NT2/D1 (cell line): ENCODE results near the gene TRIM43B.
"Not testable (repeated sequence)": the region's sequence is repeated elsewhere in the genome, so short reads cannot be mapped to it uniquely, and the experiment has no call there.

Source experiments
- DNase-seq: peaks from one replicate; pipeline ENCODE4 v3.0.0-alpha.2; 2011; ENCODE audit warnings: low read depth, low spot score
- H3K27me3 ChIP-seq: 2 replicates; pipeline ENCODE4 v1.6.0; 2011; ENCODE audit warnings: mild to moderate bottlenecking; ENCODE audit not compliant: insufficient read length, insufficient read depth
- H3K36me3 ChIP-seq: 2 replicates; pipeline ENCODE4 v1.6.1; 2011; ENCODE audit warnings: mild to moderate bottlenecking, low read length, mixed read lengths; ENCODE audit not compliant: insufficient read depth, insufficient read length
- H3K4me1 ChIP-seq: 2 replicates; pipeline ENCODE4 v1.5.1; 2011; ENCODE audit not compliant: insufficient read depth, insufficient read length
- H3K4me3 ChIP-seq: 2 replicates; pipeline ENCODE4 v1.5.1; 2011; ENCODE audit warnings: low read depth; ENCODE audit not compliant: insufficient read length
- H3K9ac ChIP-seq: 2 replicates; pipeline ENCODE4 v1.6.0; 2011; ENCODE audit warnings: low read depth; ENCODE audit not compliant: insufficient read length
- H3K9me3 ChIP-seq: 2 replicates; pipeline ENCODE4 v1.5.1; 2011; ENCODE audit warnings: mild to moderate bottlenecking, low read length; ENCODE audit not compliant: insufficient read depth

Gene TRIM43B

DNA sequence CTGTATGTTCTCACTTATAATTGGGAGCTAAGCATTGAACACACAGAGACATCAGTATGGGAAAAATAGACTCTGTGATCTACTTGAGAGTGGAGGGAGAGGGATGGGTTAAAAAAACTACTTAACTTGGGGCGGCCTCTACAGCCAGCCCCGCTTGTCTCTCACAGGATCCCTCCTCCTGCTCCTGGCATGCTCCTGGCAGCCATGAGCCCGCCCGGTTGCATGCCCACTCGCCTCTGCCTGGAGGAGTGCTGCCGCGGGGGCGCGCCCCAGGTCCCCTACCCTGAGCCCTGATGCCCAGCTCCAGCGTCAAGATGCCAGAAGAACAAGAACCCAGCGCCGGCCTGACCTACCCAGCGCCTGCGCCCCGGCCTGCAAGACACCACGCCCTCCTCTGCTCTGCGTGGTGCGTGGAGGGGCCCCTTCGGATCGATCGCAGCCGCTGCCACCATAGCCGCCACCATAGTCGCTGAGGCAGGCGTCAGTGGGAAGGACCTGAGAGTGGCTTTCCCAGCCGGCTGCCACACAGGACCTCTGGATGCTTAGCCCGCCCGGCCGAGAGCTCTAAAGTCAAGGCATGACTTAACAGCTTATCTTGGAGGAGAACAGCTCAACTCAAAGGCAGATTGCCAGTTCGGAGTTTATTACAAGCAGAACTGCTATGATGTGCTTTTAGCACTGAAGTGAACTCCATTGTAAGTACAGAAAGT is 49.2 kb downstream of the TRIM43B start:
- not testable (repeated sequence) for H3K9ac ChIP-seq, H3K36me3 ChIP-seq, H3K4me1 ChIP-seq, H3K27me3 ChIP-seq, H3K4me3 ChIP-seq, H3K9me3 ChIP-seq, DNase-seq

DNA sequence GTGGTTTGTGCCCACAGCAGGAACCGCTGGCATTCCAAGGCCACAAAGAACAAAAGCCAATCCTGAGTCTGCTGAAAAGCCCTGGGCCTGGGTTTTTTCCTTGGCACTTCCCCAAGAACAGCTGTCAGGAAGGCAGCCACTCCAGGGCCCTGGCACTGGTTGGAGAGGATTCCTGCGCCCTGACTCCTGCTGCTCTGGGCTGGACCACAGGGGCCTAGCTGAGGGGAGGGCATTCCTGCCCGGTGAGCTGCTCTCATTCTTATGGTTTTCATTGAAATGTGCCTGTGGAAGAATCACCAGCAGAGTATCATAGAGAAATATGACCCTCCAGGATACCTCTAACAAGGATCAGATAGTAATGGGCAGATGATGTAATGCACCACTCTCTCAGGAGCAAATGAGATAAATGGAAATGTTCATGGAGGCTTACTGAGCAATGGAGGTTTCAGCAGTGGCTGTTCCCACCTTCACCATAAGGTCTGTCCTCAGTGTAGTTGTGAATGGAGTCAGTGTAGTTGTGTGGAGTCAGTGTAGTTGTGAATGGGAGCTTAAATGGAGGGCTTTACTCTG is 50.0 kb downstream of the TRIM43B start:
- H3K9me3 ChIP-seq, DNase-seq, H3K4me1 ChIP-seq, H3K4me3 ChIP-seq, H3K36me3 ChIP-seq, H3K9ac ChIP-seq, H3K27me3 ChIP-seq: not testable (repeated sequence)

DNA sequence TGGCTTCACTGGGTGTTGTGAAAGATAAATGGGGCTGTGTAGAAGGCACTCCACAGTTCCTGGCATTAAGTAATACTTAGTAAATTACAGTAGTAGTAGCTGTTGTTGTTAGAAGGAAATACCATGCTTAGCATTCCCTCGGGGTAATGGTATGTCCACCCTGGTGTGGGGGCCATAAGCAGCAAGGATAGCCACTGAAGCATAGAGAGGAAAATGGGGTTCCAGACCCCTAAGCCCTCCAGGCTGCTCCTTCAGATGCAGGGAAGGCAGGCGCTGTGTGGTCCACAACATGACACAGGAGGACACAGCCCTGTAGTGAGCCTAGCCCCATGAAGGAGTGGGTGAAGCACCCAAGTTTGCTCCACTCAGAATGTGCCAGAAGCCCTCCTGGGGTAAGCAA is 50.6 kb downstream of the TRIM43B start:
- H3K4me3 ChIP-seq, H3K27me3 ChIP-seq, H3K9ac ChIP-seq, H3K4me1 ChIP-seq, H3K9me3 ChIP-seq, DNase-seq, H3K36me3 ChIP-seq: not testable (repeated sequence)

DNA sequence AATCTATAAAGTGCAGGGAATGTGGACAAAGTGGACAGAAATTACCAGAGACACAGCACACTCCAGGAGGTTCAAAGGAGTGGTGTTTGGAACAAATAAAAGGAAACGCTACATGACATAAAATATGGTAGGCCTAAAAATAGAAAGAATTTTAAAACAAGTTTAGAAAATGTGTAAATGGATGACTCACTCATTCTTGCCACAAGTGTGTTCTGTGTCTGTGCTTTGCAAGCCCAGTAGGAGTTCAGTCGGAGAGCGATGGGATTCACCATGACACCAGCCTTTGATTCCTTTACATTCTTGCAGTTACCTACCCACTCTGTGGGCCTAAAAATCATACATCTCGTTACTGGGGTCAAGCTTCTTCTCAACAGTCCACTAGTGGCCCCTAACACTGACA is 51.2 kb downstream of the TRIM43B start:
- H3K27me3 ChIP-seq, H3K9ac ChIP-seq, DNase-seq, H3K4me1 ChIP-seq, H3K9me3 ChIP-seq, H3K4me3 ChIP-seq, H3K36me3 ChIP-seq: not testable (repeated sequence)

DNA sequence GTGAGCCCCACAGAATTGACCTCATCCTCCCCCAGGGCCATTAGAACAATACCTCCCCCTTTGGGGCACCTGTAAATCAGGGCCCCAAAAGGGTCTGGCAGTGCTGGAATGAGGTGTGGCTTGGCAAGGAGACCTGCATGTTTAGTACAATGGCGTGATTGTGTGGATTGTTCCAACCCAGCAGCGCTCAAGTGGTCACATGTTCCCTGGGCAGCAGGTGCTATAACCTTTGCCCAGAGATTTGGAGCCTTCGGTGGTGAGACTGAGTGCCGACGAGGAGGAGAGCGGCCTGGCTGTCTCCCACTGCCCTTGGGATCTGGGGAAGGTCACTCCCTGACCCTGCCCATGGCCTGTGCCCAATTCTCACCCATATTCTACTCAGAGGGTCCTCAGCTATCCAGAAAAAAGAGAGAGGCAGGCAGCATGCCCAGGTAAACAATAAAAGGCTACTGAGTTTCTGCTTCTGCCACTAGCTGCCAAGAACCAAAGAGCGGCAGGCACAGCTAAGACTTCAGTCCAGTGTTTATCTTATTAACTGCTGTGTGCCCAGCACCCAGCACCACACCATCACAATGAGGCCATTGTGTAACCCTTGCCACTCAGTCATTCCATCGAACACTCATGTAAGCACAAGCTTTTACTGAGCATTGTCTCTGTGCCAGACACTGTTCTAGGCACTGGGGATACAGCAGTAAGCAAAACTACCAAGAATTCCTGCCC is 54.6 kb downstream of the TRIM43B start:
- H3K4me1 ChIP-seq, H3K9me3 ChIP-seq, H3K27me3 ChIP-seq, H3K4me3 ChIP-seq, H3K36me3 ChIP-seq, DNase-seq, H3K9ac ChIP-seq: not testable (repeated sequence)

DNA sequence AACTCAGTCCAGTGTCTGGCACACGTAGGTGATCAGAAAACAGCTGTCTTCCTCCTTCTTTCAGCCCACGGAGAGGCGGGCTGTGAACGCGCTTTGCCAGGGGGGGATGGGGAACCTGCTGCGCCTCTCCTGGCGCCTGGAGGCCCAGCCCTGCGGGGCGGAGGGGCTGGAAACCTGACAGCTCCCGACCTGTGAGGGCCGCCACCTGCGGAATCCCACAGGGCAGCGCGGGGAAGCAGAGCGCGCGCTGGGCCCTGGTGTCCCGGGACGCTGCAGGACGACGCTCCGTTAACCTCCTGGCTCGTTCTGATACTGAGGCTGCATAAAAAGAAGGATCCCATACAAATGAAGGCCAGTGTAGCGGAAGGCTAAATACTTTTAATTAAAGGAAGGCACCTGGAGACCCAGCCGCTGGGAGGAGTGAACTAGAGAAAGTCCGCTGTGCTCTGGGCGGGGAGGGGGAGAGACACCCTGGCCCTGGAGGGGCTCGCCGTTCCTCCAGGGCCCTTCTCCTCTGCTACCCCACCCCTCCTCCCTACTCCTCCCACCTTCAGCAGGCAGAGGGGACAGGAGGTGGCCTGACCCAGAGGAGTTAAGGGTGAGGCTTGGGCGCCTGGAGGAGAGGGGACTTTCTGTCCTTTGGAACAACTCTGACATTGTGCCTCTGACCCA is 57.2 kb downstream of the TRIM43B start:
- not testable (repeated sequence) for DNase-seq, H3K4me1 ChIP-seq, H3K4me3 ChIP-seq, H3K27me3 ChIP-seq, H3K36me3 ChIP-seq, H3K9me3 ChIP-seq, H3K9ac ChIP-seq
